ENCODE results near the gene MED13. TPM values are rescaled to one million over a fixed set of nuclear protein-coding genes. Genes with fewer than 3 reads are reported as not detected.
A peak's percentile ranks its signal among the peaks of the same experiment; 100 is the strongest.

Gene MED13
- total RNA-seq, 1 experiment from 2014 or later = 60.7 TPM

DNA sequence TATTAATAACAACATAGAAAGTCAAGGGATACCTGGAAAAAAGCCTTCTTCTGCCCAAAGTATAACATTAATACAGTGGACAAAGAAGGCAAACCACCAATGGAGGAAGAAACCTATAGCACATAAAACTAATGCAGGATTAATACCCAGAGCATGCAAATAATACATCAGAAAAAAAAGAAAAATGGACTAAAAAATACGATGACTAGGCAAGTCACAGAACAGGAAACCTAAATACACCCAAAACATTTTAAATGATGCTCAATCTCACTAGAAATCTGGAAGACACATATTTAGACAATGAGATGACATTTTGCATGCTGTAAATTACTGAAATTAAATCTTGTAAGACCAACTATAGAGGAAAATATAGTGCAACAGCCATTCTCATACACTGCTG is 55.9 kb downstream of the MED13 start:
- Histone ChIP-seq H4K91ac (ENCODE audit: insufficient read length, low read depth, low read length) (no peak overlapping the region), H2BK20ac (ENCODE audit: low read depth, low read length, poor library complexity, severe bottlenecking) (no peak overlapping the region), H3T11ph (ENCODE audit: low read length) (no peak overlapping the region), H3K27me3 (ENCODE audit: insufficient read depth, low read length) (no peaks in the 10 kb centered on the region), H2BK120ac (ENCODE audit: low read depth, low read length, poor library complexity, severe bottlenecking) (no peak overlapping the region), H2BK15ac (ENCODE audit: low read depth, low read length) (no peak overlapping the region), H2AFZ (ENCODE audit: low read length) (no peak overlapping the region), H3K4me1 (ENCODE audit: insufficient read depth, low read length) (no peaks in the 10 kb centered on the region), H3K27ac (ENCODE audit: insufficient read length, low read depth, low read length) (no peak overlapping the region), H4K5ac (ENCODE audit: insufficient read length, low read depth, low read length) (no peak overlapping the region), H4K8ac (replicated peaks; ENCODE audit: insufficient read length, low read depth, low read length) (no peak overlapping the region), H3K79me2 (ENCODE audit: insufficient read depth, low read length) (no peaks in the 10 kb centered on the region), H3K4ac (ENCODE audit: low read depth, low read length) (no peak overlapping the region), H3K79me1 (ENCODE audit: insufficient read depth, low read depth, low read length, poor library complexity, severe bottlenecking) (no peaks in the 10 kb centered on the region), H3K23me2 (ENCODE audit: insufficient read length, low read depth, low read length, poor library complexity, severe bottlenecking) (no peaks in the 10 kb centered on the region), H3K4me2 (ENCODE audit: insufficient read depth, insufficient read length, low read length) (no peak overlapping the region), H3K18ac (ENCODE audit: insufficient read length, low read depth, low read length) (no peak overlapping the region), H4K20me1 (ENCODE audit: control insufficient read depth, insufficient read depth, insufficient read length) (no peaks in the 10 kb centered on the region), H3K9me3 (ENCODE audit: control insufficient read depth, low read depth, low read length) (no peaks in the 10 kb centered on the region), H3K23ac (ENCODE audit: insufficient read length, low read depth, low read length) (no peak overlapping the region), H3K56ac (ENCODE audit: insufficient read length, low read depth, low read length) (no peak overlapping the region), H2BK5ac (ENCODE audit: insufficient read length, low read length) (no peak overlapping the region), H2BK12ac (ENCODE audit: insufficient read length, low read depth, low read length) (no peak overlapping the region), H3K14ac (ENCODE audit: insufficient read depth, low read length) (no peak overlapping the region), H3K9ac (ENCODE audit: extremely low read depth, insufficient read length, low read length) (no peak overlapping the region), H2AK5ac (ENCODE audit: insufficient read length, low read length) (no peak overlapping the region)
- no peak overlapping the region for H3K4me3 Mint-ChIP-seq
- DNase-seq = no peak
- TF ChIP-seq, protein P1, sequence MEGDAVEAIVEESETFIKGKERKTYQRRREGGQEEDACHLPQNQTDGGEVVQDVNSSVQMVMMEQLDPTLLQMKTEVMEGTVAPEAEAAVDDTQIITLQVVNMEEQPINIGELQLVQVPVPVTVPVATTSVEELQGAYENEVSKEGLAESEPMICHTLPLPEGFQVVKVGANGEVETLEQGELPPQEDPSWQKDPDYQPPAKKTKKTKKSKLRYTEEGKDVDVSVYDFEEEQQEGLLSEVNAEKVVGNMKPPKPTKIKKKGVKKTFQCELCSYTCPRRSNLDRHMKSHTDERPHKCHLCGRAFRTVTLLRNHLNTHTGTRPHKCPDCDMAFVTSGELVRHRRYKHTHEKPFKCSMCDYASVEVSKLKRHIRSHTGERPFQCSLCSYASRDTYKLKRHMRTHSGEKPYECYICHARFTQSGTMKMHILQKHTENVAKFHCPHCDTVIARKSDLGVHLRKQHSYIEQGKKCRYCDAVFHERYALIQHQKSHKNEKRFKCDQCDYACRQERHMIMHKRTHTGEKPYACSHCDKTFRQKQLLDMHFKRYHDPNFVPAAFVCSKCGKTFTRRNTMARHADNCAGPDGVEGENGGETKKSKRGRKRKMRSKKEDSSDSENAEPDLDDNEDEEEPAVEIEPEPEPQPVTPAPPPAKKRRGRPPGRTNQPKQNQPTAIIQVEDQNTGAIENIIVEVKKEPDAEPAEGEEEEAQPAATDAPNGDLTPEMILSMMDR (conservative IDR thresholded peaks at IDR 0.05) = no peak
- H3K27ac Mint-ChIP-seq = peak overlapping the region in 1 of 3 experiments; percentile 68; a peak in 1 of 7 replicates
- WGBS (ENCODE audit: extremely low coverage, insufficient read length, low lambda C conversion rate) = no CpG with 5 or more reads among the region's 1 CpG
- no peaks in the 10 kb centered on the region for H3K27me3 Mint-ChIP-seq (ENCODE audit: low read depth)
- H3K4me1 Mint-ChIP-seq = no peaks in the 10 kb centered on the region
- H3K9me3 Mint-ChIP-seq = no peaks in the 10 kb centered on the region
- peaks cover 46 to 78% (median 76%) of the 10 kb centered on the region in 3 experiments for H3K36me3 Mint-ChIP-seq (ENCODE audit: insufficient read depth in 1 of 3, low read depth in 3 of 3)

All from H9 (cell line).